NT2/D1 (cell line): ENCODE data around the gene RBM24.
A peak's percentile ranks its signal among the peaks of the same experiment; 100 is the strongest.

Experiments
- DNase-seq: peaks from one replicate; pipeline ENCODE4 v3.0.0-alpha.2; 2011; ENCODE audit warnings: low read depth, low spot score
- H3K27me3 ChIP-seq: 2 replicates; pipeline ENCODE4 v1.6.0; 2011; ENCODE audit warnings: mild to moderate bottlenecking; ENCODE audit not compliant: insufficient read length, insufficient read depth
- H3K36me3 ChIP-seq: 2 replicates; pipeline ENCODE4 v1.6.1; 2011; ENCODE audit warnings: mild to moderate bottlenecking, low read length, mixed read lengths; ENCODE audit not compliant: insufficient read depth, insufficient read length
- H3K4me1 ChIP-seq: 2 replicates; pipeline ENCODE4 v1.5.1; 2011; ENCODE audit not compliant: insufficient read depth, insufficient read length
- H3K4me3 ChIP-seq: 2 replicates; pipeline ENCODE4 v1.5.1; 2011; ENCODE audit warnings: low read depth; ENCODE audit not compliant: insufficient read length
- H3K9ac ChIP-seq: 2 replicates; pipeline ENCODE4 v1.6.0; 2011; ENCODE audit warnings: low read depth; ENCODE audit not compliant: insufficient read length
- H3K9me3 ChIP-seq: 2 replicates; pipeline ENCODE4 v1.5.1; 2011; ENCODE audit warnings: mild to moderate bottlenecking, low read length; ENCODE audit not compliant: insufficient read depth
- SUZ12 ChIP-seq: IDR thresholded peaks from 2 replicates; pipeline ENCODE4 v1.6.1; 2011; ENCODE audit not compliant: insufficient read length, insufficient read depth; ENCODE audit errors: extremely low read depth
- YY1 ChIP-seq: IDR thresholded peaks from 2 replicates; pipeline ENCODE4 v1.6.1; 2011; ENCODE audit not compliant: insufficient read length, insufficient read depth
- ZNF274 ChIP-seq: IDR thresholded peaks from 2 replicates; pipeline ENCODE4 v1.6.1; 2011; ENCODE audit warnings: mild to moderate bottlenecking, low read depth, low read length

The RBM24 gene

GRCh38 chr6:17278289-17279063, 2.7 kb upstream of the RBM24 start:
- DNase-seq = no peak
- Histone ChIP-seq H3K36me3 (peaks cover 8% of the 10 kb centered on the region), H3K27me3 (peaks cover 37% of the 10 kb centered on the region), H3K9ac (no peak overlapping the region), H3K9me3 (no peaks in the 10 kb centered on the region), H3K4me3 (no peak overlapping the region), H3K4me1 (no peaks in the 10 kb centered on the region)
- TF ChIP-seq ZNF274 (no peak), SUZ12 (no peak), YY1 (no peak)

DNA sequence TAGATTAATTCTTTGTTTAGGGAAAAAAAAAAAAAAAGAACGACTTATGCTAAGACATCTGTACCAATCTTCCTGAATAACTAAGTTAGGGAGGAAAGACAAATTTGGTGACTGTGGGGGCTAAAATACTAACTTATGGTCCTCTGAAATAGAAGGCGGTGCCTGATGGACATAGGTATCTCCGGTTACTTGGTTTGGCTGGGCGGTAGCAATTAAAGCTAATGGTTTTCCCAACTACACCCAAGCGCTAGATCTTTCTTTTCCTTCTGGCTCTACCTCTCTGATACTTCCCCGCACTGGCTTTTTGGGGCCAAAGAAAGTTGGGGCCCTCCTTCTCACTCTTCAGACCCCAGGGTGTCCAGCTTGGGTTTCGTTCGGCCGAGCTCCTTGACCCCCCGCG, 1.0 kb upstream of the RBM24 start:
- peaks cover 37% of the 10 kb centered on the region for H3K27me3 ChIP-seq
- H3K4me1 ChIP-seq = no peaks in the 10 kb centered on the region
- peak overlapping the region; percentile 56 for H3K9ac ChIP-seq
- TF ChIP-seq ZNF274 = no peak
- TF ChIP-seq YY1 = no peak
- TF ChIP-seq SUZ12 = no peak
- DNase-seq = no peak
- peak overlapping the region; percentile 60 for H3K4me3 ChIP-seq
- no peaks in the 10 kb centered on the region for H3K9me3 ChIP-seq
- H3K36me3 ChIP-seq = peaks cover 16% of the 10 kb centered on the region

DNA sequence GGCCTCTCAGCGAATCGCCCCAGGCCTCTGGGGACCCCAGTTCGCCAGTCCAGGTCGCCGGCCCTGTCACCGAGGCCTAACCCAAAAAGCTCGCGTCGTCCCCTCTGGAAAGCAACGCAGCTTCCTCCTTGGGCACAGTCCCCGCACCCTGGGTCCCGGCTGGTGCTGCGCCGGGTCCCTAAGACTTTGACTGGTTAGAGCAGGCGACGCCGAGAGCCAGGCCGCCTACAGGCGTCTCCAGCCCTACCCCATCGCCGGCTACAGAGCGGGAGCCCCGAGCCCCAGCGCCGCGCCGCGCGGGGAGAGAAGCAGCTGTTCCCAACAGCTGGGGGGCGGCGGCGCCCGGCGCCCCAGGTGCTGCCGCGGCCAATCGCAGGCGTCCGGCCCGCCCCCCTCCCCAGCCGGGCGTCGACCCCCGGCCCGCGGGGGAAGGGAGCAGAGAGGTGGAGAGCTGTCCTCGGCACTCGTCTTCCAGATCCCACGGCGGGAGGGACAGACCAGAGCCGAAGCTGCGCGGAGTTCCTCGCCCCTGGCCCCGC, 540 bp upstream of the RBM24 start:
- no peak for TF ChIP-seq YY1
- no peak for TF ChIP-seq ZNF274
- no peak for TF ChIP-seq SUZ12
- Histone ChIP-seq H3K9me3 (no peaks in the 10 kb centered on the region), H3K4me1 (no peaks in the 10 kb centered on the region), H3K9ac (peak overlapping the region; percentile 56), H3K27me3 (peaks cover 37% of the 10 kb centered on the region), H3K4me3 (peak overlapping the region; percentile 60), H3K36me3 (peaks cover 18% of the 10 kb centered on the region)
- no peak for DNase-seq

- Histone ChIP-seq H3K36me3 (peaks cover 18% of the 10 kb centered on the region), H3K4me3 (peak overlapping the region; percentile 60), H3K9me3 (no peaks in the 10 kb centered on the region), H3K4me1 (no peaks in the 10 kb centered on the region), H3K27me3 (peaks cover 37% of the 10 kb centered on the region), H3K9ac (peak overlapping the region; percentile 80)
- DNase-seq = no peak
- no peak for TF ChIP-seq ZNF274
- TF ChIP-seq SUZ12 = no peak
- no peak for TF ChIP-seq YY1
Observed at GRCh38 chr6:17281497-17282481, 628 bp downstream of the RBM24 start.

DNA sequence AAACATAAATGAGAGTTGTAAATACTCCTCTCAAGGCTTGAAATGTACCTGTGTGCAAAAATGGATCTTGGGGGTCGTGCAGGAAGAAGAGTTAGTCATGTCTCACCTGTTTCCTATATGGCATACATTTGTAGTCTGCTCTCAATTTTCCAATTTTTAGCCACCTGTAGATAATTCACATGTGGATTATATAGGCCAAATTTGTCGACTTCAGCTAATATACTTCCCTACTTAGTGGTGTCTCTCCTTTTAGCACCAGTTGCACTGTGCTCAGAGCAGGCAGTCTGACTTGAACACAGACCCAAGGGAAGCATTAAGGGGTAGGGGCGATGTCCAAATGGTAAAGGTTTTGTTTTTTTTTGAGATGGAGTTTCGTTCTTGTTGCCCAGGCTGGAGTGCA, 1.9 kb downstream of the RBM24 start:
- Histone ChIP-seq H3K27me3 (peaks cover 37% of the 10 kb centered on the region), H3K36me3 (peaks cover 20% of the 10 kb centered on the region), H3K9ac (no peak overlapping the region), H3K4me3 (no peak overlapping the region), H3K4me1 (no peaks in the 10 kb centered on the region), H3K9me3 (no peaks in the 10 kb centered on the region)
- DNase-seq = no peak
- TF ChIP-seq ZNF274 = no peak
- TF ChIP-seq SUZ12 = no peak
- TF ChIP-seq YY1 = no peak

- no peak overlapping the region for H3K9ac ChIP-seq
- no peaks in the 10 kb centered on the region for H3K4me1 ChIP-seq
- DNase-seq = no peak
- no peak for TF ChIP-seq ZNF274
- no peaks in the 10 kb centered on the region for H3K27me3 ChIP-seq
- peaks cover 23% of the 10 kb centered on the region for H3K36me3 ChIP-seq
- no peaks in the 10 kb centered on the region for H3K9me3 ChIP-seq
- H3K4me3 ChIP-seq = no peak overlapping the region
Observed at GRCh38 chr6:17289630-17290061, 8.5 kb downstream of the RBM24 start.

DNA sequence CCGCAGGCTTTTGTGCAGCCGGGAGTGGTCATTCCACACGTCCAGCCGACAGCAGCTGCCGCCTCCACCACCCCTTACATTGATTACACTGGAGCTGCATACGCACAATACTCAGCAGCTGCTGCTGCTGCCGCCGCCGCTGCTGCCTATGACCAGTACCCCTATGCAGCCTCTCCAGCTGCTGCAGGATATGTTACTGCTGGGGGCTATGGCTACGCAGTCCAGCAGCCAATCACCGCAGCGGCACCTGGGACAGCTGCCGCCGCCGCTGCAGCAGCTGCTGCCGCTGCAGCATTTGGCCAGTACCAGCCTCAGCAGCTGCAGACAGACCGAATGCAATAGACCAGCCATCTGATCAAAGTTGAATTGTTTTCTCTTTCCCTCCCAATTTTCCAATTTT, 10.6 kb downstream of the RBM24 start:
- H3K9me3 ChIP-seq = no peaks in the 10 kb centered on the region
- peaks cover 16% of the 10 kb centered on the region for H3K36me3 ChIP-seq
- no peak for TF ChIP-seq ZNF274
- no peak for TF ChIP-seq SUZ12
- TF ChIP-seq YY1 = no peak
- H3K4me3 ChIP-seq = no peak overlapping the region
- H3K27me3 ChIP-seq = no peaks in the 10 kb centered on the region
- no peak for DNase-seq
- H3K4me1 ChIP-seq = no peaks in the 10 kb centered on the region
- H3K9ac ChIP-seq = no peak overlapping the region
